GM12874 (cell line): ENCODE results near the gene FBP1.

Experiments
- TF ChIP-seq, protein P1 (sequence below): IDR thresholded peaks from 2 replicates; pipeline ENCODE4 v1.5.1; 2011; ENCODE audit warnings: low read depth, mild to moderate bottlenecking, control low read depth, low read length, moderate library complexity; ENCODE audit not compliant: insufficient read depth

Gene FBP1

GRCh38 chr9:94643741-94644140 is 4.4 kb upstream of the FBP1 start:
- TF ChIP-seq, protein P1, sequence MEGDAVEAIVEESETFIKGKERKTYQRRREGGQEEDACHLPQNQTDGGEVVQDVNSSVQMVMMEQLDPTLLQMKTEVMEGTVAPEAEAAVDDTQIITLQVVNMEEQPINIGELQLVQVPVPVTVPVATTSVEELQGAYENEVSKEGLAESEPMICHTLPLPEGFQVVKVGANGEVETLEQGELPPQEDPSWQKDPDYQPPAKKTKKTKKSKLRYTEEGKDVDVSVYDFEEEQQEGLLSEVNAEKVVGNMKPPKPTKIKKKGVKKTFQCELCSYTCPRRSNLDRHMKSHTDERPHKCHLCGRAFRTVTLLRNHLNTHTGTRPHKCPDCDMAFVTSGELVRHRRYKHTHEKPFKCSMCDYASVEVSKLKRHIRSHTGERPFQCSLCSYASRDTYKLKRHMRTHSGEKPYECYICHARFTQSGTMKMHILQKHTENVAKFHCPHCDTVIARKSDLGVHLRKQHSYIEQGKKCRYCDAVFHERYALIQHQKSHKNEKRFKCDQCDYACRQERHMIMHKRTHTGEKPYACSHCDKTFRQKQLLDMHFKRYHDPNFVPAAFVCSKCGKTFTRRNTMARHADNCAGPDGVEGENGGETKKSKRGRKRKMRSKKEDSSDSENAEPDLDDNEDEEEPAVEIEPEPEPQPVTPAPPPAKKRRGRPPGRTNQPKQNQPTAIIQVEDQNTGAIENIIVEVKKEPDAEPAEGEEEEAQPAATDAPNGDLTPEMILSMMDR, result no peak

DNA sequence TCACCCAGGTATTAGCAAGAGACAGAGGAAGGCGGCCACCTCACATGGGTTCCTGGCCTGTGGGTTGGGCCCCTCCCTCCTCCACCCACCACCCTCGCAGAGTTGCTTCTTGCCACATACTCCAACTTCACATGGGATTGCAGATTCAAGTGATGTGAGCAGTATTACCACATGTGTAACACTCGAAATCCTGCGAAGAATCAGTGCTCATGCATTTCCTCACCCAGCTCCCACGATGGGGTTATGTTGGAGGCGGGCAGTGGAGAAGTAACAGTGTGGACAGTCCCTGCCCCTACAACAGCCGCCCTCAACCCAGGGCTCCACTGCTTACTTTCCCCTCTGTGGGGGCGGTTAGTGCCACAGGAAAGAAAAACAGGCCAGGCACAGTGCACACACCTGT is 3.9 kb upstream of the FBP1 start:
- TF ChIP-seq, protein P1, result no peak

DNA sequence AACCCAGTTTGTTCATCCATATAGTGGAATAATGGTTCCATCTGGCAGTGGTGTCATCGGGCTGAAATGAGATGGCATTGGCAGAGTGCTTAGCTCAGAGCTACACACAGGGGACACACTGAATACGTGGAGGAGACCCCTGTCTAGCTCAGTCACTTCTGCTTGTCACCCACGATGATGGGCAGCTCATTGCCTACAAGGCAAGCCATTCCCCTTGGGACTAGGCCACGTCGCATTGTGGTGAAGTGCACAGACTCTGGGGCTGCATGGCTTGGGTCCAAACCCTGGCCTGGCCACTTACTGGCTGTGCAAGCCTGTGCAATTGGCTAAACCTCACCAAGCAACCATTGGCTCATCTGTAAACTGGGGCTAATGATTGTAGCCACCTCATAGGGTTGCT is 3.2 kb upstream of the FBP1 start:
- TF ChIP-seq, protein P1, result no peak

DNA sequence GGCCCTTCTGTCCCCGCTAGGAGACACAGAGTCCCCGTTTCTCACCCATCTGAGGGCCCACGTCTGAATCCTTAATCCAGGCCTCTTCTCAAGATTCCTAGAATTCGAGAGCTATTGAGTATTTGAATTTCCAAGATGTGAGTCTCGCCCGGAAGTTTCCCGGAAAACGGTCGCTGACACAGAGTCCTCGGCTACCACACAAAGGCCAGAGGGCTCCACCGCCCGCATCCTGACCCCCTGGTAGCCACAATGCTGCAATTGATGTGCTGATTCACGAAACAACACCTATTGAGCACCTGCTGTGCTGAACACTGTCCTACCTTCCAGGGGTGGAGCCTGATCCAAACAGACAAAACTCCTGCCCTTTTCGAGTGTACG is 670 bp upstream of the FBP1 start:
- TF ChIP-seq, protein P1, result no peak

- TF ChIP-seq, protein P1, result no peak
Measured at GRCh38 chr9:94638335-94639060, 820 bp downstream of the FBP1 start.

DNA sequence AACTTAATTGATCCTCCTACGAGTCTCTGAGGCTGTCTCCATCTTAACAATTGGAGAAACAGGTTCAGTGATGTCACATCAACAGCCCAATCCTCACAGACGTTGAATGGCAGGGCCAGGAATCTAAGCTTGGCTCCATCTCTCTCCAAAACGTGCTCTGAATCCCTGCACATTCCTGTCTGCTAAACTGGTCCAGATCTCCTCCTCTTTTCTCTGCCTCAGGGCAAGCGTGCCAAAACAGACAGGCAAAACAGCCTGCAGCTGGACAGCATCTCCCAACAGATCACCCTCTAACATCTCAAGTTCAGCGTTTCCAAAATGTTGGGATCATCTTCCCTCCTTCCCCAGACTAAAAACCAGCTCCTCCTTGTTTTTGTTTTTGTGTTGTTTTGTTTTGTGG is 6.6 kb downstream of the FBP1 start:
- TF ChIP-seq, protein P1, result no peak

GRCh38 chr9:94631599-94631998 is 7.7 kb downstream of the FBP1 start:
- TF ChIP-seq, protein P1, result no peak
